NCI-H2107 treated with DMSO at 0.1 percent for 48 hours (cell line): ENCODE data around the gene CHST14.
"Not testable (repeated sequence)": the region's sequence is repeated elsewhere in the genome, so short reads cannot be mapped to it uniquely, and the experiment has no call there.

Experiments used
- DNase-seq: peaks from one replicate; lab custom pipeline; 2025; ENCODE audit not compliant: unreplicated experiment; lab: John Stamatoyannopoulos, UW

Gene CHST14

GRCh38 chr15:40440743-40441564 is 29.8 kb upstream of the CHST14 start, which contains the start of gene BAHD1:
TSS of gene BAHD1 (plus strand) at chr15:40440953. CDS start at chr15:40458465, 17,512 bp downstream.
- peak; percentile 66 for DNase-seq

GRCh38 chr15:40441565-40442531 is 28.9 kb upstream of the CHST14 start:
- DNase-seq: no peak

GRCh38 chr15:40443255-40443654 is 27.5 kb upstream of the CHST14 start:
- DNase-seq: no peak

GRCh38 chr15:40443846-40444245 is 26.9 kb upstream of the CHST14 start:
- DNase-seq: no peak

GRCh38 chr15:40444736-40445135 is 26.0 kb upstream of the CHST14 start:
- DNase-seq: no peak

GRCh38 chr15:40445421-40445922 is 25.3 kb upstream of the CHST14 start:
- DNase-seq: no peak

- DNase-seq: no peak
These were observed 24.6 kb upstream of the CHST14 start for GRCh38 chr15:40446144-40446543.

GRCh38 chr15:40448354-40448753 is 22.4 kb upstream of the CHST14 start:
- DNase-seq: no peak

- DNase-seq: no peak
These were observed 21.5 kb upstream of the CHST14 start for GRCh38 chr15:40449275-40449674.

GRCh38 chr15:40450047-40450446 is 20.7 kb upstream of the CHST14 start:
- DNase-seq: no peak

- no peak for DNase-seq
These were observed 19.1 kb upstream of the CHST14 start for GRCh38 chr15:40451527-40452158.

GRCh38 chr15:40452296-40453090 is 18.3 kb upstream of the CHST14 start:
- no peak for DNase-seq

- DNase-seq: not testable (repeated sequence)
These were observed 16.8 kb upstream of the CHST14 start for GRCh38 chr15:40453941-40454340.

GRCh38 chr15:40454904-40455391 is 15.8 kb upstream of the CHST14 start:
- no peak for DNase-seq

- DNase-seq: no peak
These were observed 14.5 kb upstream of the CHST14 start for GRCh38 chr15:40456299-40456712.

GRCh38 chr15:40456738-40457137 is 14.0 kb upstream of the CHST14 start:
- no peak for DNase-seq

- no peak for DNase-seq
These were observed 12.1 kb upstream of the CHST14 start for GRCh38 chr15:40458495-40459371.

GRCh38 chr15:40459391-40460015 is 11.3 kb upstream of the CHST14 start:
- DNase-seq: no peak

- DNase-seq: no peak
These were observed 10.4 kb upstream of the CHST14 start for GRCh38 chr15:40460404-40460803.
